ENCODE data around the gene DLGAP1.

The DLGAP1 gene

DNA sequence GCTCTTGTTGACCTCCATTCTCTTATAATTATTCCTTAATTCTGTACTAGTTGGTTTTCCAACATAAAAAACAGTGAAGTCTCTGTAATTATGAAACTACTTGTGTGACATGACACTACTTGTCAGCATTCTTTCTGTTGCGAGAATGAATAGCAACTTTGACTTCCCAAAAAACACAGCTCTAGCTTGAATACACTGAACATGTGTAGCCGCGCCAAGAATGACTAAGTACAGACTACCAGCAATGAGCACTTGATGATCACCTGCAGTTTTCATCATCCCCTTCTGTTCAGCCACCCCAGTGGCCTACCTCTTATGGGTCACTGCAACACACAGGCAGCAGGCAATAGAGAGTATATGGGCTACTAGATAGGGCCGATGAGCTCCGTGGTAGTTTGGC lies 775.9 kb downstream of the DLGAP1 start:
- Histone ChIP-seq H3F3A (ENCODE audit: insufficient read depth, low read length) (no peaks in the 10 kb centered on the region), H3K9me2 (ENCODE audit: low read depth, low read length) (no peaks in the 10 kb centered on the region), H2AFZ (ENCODE audit: low read length) (no peak overlapping the region), H3K4me3 (ENCODE audit: low read depth, low read length, poor library complexity, severe bottlenecking) (no peak overlapping the region), H4K20me1 (ENCODE audit: insufficient read depth, low read length) (no peaks in the 10 kb centered on the region), H3K4me1 (ENCODE audit: insufficient read depth, low read length, severe bottlenecking) (no peaks in the 10 kb centered on the region), H3K9me3 (ENCODE audit: low read length) (no peaks in the 10 kb centered on the region), H3K36me3 (ENCODE audit: insufficient read depth, low read length) (no peaks in the 10 kb centered on the region; the same call in 1 of the 2 replicates), H3K79me2 (ENCODE audit: insufficient read depth, low read length) (no peaks in the 10 kb centered on the region), H3K9ac (ENCODE audit: low read length) (no peak overlapping the region), H3K4me2 (ENCODE audit: low read length) (no peak overlapping the region), H3K27ac (ENCODE audit: low read depth, low read length, poor library complexity, severe bottlenecking) (no peak overlapping the region), H3K27me3 (ENCODE audit: insufficient read depth, low read length) (no peaks in the 10 kb centered on the region)
- TF ChIP-seq CTCF (IDR thresholded peaks at IDR 0.05; ENCODE audit: low read length) (no peak), EZH2 (IDR thresholded peaks at IDR 0.05; ENCODE audit: borderline replicate concordance, low read length) (no peak)

DNA sequence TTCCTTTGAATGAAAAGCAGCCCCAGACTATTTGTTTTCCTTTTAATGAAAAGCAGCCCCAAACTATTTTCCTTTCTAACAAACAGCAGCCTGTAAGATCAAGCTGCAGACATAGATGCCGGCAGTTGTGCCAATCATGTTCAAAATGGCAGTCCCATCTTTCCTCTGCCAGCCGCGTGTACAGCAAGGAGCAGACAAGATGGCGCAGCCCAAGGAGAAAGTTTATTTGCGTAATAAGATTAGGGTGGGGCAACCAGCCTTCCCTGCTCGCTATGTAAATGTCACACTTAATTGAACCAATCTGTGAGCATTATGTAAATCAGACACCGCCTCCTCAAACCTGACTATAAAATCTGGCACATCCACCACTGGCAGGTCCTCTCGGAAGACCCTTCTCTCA lies 779.1 kb downstream of the DLGAP1 start:
- H3F3A ChIP-seq (ENCODE audit: insufficient read depth, low read length) = no peaks in the 10 kb centered on the region
- no peak overlapping the region for H2AFZ ChIP-seq (ENCODE audit: low read length)
- no peaks in the 10 kb centered on the region for H3K36me3 ChIP-seq (ENCODE audit: insufficient read depth, low read length)
- H3K79me2 ChIP-seq (ENCODE audit: insufficient read depth, low read length) = no peaks in the 10 kb centered on the region
- H3K4me2 ChIP-seq (ENCODE audit: low read length) = no peak overlapping the region
- no peak overlapping the region for H3K27ac ChIP-seq (ENCODE audit: low read depth, low read length, poor library complexity, severe bottlenecking)
- H3K9me3 ChIP-seq (ENCODE audit: low read length) = no peaks in the 10 kb centered on the region
- no peaks in the 10 kb centered on the region for H3K27me3 ChIP-seq (ENCODE audit: insufficient read depth, low read length)
- H3K9me2 ChIP-seq (ENCODE audit: low read depth, low read length) = no peaks in the 10 kb centered on the region
- H3K9ac ChIP-seq (ENCODE audit: low read length) = no peak overlapping the region
- no peak for TF ChIP-seq CTCF (IDR thresholded peaks at IDR 0.05; ENCODE audit: low read length)
- TF ChIP-seq EZH2 (IDR thresholded peaks at IDR 0.05; ENCODE audit: borderline replicate concordance, low read length) = no peak
- H4K20me1 ChIP-seq (ENCODE audit: insufficient read depth, low read length) = no peaks in the 10 kb centered on the region
- no peaks in the 10 kb centered on the region for H3K4me1 ChIP-seq (ENCODE audit: insufficient read depth, low read length, severe bottlenecking)
- H3K4me3 ChIP-seq (ENCODE audit: low read depth, low read length, poor library complexity, severe bottlenecking) = no peak overlapping the region

DNA sequence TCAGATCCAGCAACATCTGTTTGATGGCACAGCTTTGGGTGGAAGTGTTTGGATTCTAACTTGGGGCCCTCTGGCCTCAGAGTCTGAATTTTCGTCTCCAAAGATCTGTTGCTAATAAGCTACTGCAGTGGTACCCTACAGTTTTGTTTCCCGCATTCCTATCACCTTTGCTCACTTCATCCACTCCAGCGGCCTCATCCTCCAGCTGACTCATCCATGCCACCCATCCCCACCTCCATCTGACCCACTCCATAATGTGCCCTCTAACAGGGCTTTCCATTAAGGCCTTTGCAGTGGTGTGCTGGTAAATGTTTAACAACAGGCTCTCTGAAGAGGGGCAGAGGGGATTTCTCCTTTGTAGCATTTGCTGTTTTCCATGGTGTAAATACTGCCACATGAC lies 779.7 kb downstream of the DLGAP1 start:
- Histone ChIP-seq H3K36me3 (ENCODE audit: insufficient read depth, low read length) (no peaks in the 10 kb centered on the region), H3K27me3 (ENCODE audit: insufficient read depth, low read length) (no peaks in the 10 kb centered on the region), H3K27ac (ENCODE audit: low read depth, low read length, poor library complexity, severe bottlenecking) (no peak overlapping the region), H2AFZ (ENCODE audit: low read length) (no peak overlapping the region), H3K9me3 (ENCODE audit: low read length) (no peaks in the 10 kb centered on the region), H3K79me2 (ENCODE audit: insufficient read depth, low read length) (no peaks in the 10 kb centered on the region), H3K4me1 (ENCODE audit: insufficient read depth, low read length, severe bottlenecking) (no peaks in the 10 kb centered on the region), H3K9ac (ENCODE audit: low read length) (no peak overlapping the region), H3K4me2 (ENCODE audit: low read length) (no peak overlapping the region), H3K4me3 (ENCODE audit: low read depth, low read length, poor library complexity, severe bottlenecking) (no peak overlapping the region), H3F3A (ENCODE audit: insufficient read depth, low read length) (no peaks in the 10 kb centered on the region), H4K20me1 (ENCODE audit: insufficient read depth, low read length) (no peaks in the 10 kb centered on the region), H3K9me2 (ENCODE audit: low read depth, low read length) (no peaks in the 10 kb centered on the region)
- TF ChIP-seq EZH2 (IDR thresholded peaks at IDR 0.05; ENCODE audit: borderline replicate concordance, low read length) (no peak), CTCF (IDR thresholded peaks at IDR 0.05; ENCODE audit: low read length) (no peak)

Measured in OCI-LY1 (cell line).